Endothelial cell of umbilical vein (primary cell): ENCODE results near the gene KCNJ16. TPM values are rescaled to one million over a fixed set of nuclear protein-coding genes. Genes with fewer than 3 reads are reported as not detected.
A peak's percentile ranks its signal among the peaks of the same experiment; 100 is the strongest.

Experiments
- BruUV-seq: library from RNA; stranded (reverse); fragments of 400-500 nt; replicated peaks from 2 replicates; lab custom pipeline; 2021; lab: Mats Ljungman, UMichigan
- CTCF ChIA-PET: fragments of 300-600, 350-600 bp; sonication (Branson Sonifier 250); formaldehyde crosslinking; loops from one replicate; lab custom pipeline; 2021; ENCODE audit warnings: antibody characterized with exemption, inconsistent platforms; lab: Charles Lee
- POLR2A ChIA-PET: fragments of 300-600, 350-600 bp; sonication (Branson Sonifier 250); formaldehyde crosslinking; loops from one replicate; lab custom pipeline; 2021; ENCODE audit warnings: antibody characterized with exemption, inconsistent platforms; lab: Charles Lee
- DNase-seq: peaks from one replicate; pipeline ENCODE4 v3.0.0-alpha.2; 2011; ENCODE audit warnings: low read depth, low spot score
- FAIRE-seq: peaks from 2 replicates; lab custom pipeline; 2011; peaks lifted over from hg19 to GRCh38; lab: Jason Lieb, UNC
- H2AFZ ChIP-seq: 2 replicates; pipeline ENCODE4 v1.6.0; 2012; ENCODE audit warnings: low read depth, low read length, control low read depth, inconsistent platforms
- H3K27ac ChIP-seq: 2 replicates; pipeline ENCODE4 v1.5.1; 2011; ENCODE audit warnings: low read depth, mild to moderate bottlenecking, control low read depth, low read length, moderate library complexity; ENCODE audit not compliant: insufficient read depth
- H3K27me3 ChIP-seq, 2 experiments: 2 replicates each; pipeline versions ENCODE4 v1.6.0 to v1.6.1; 2011; ENCODE audit warnings: low read length in 2 of 2, mixed read lengths in 1 of 2; ENCODE audit not compliant: control insufficient read depth in 2 of 2, insufficient read depth in 2 of 2
- H3K36me3 ChIP-seq, 2 experiments: 2 replicates in 1 of 2; 3 replicates in 1 of 2; pipeline ENCODE4 v1.5.1; 2011; ENCODE audit warnings: low read length in 2 of 2, mild to moderate bottlenecking in 1 of 2, moderate library complexity in 1 of 2; ENCODE audit not compliant: control insufficient read depth in 2 of 2, insufficient read depth in 2 of 2; ENCODE audit errors: extremely low read depth in 1 of 2
- H3K4me1 ChIP-seq: 3 replicates; pipeline ENCODE4 v1.5.1; 2011; ENCODE audit warnings: mild to moderate bottlenecking, low read length; ENCODE audit not compliant: control insufficient read depth, insufficient read depth; ENCODE audit errors: extremely low read depth
- H3K4me2 ChIP-seq: 2 replicates; pipeline ENCODE4 v1.6.1; 2011; ENCODE audit warnings: low read length, control low read depth, mixed read lengths; ENCODE audit not compliant: insufficient read depth
- H3K4me3 ChIP-seq, 3 experiments: fragments of 200-600 bp in 1 of 3; sonication (generic), shearing (Covaris generic) in 1 of 3; replicated peaks in 1 of 3; 2 replicates each; pipeline ENCODE4 v1.5.1; 2011 to 2016; ENCODE audit warnings: control low read depth in 3 of 3, low read length in 3 of 3, mild to moderate bottlenecking in 2 of 3, inconsistent platforms in 1 of 3, low read depth in 1 of 3, moderate library complexity in 1 of 3; ENCODE audit not compliant: insufficient read depth in 1 of 3
- H3K79me2 ChIP-seq: 2 replicates; pipeline ENCODE4 v1.6.0; 2012; ENCODE audit warnings: low read length, inconsistent platforms; ENCODE audit not compliant: control insufficient read depth, insufficient read depth
- H3K9ac ChIP-seq: replicated peaks from 2 replicates; pipeline ENCODE3; 2011; ENCODE audit warnings: low read length, control low read depth; ENCODE audit not compliant: insufficient read depth; ENCODE audit errors: extremely low read depth
- H3K9me1 ChIP-seq: replicated peaks from 3 replicates; pipeline ENCODE4 v1.6.0; 2011; ENCODE audit warnings: mild to moderate bottlenecking, low read length; ENCODE audit not compliant: control insufficient read depth, insufficient read depth; ENCODE audit errors: extremely low read depth
- H3K9me3 ChIP-seq: replicated peaks from 2 replicates; pipeline ENCODE4 v1.5.1; 2012; ENCODE audit warnings: low read length, inconsistent platforms; ENCODE audit not compliant: control insufficient read depth, insufficient read depth
- H4K20me1 ChIP-seq: replicated peaks from 2 replicates; pipeline ENCODE3; 2011; ENCODE audit warnings: mild to moderate bottlenecking, low read length; ENCODE audit not compliant: control insufficient read depth, insufficient read depth; ENCODE audit errors: extremely low read depth
- EZH2 ChIP-seq: IDR thresholded peaks from 2 replicates; pipeline ENCODE4 v1.6.1; 2012; ENCODE audit warnings: borderline replicate concordance, low read depth, mild to moderate bottlenecking, moderate library complexity, low read length, inconsistent platforms; ENCODE audit not compliant: severe bottlenecking
- FOS ChIP-seq: IDR thresholded peaks from 2 replicates; pipeline ENCODE4 v1.6.1; 2011; ENCODE audit warnings: mild to moderate bottlenecking, low read length, moderate library complexity, borderline replicate concordance; ENCODE audit not compliant: insufficient read depth
- GATA2 ChIP-seq: IDR thresholded peaks from 2 replicates; pipeline ENCODE4 v1.7.0; 2011; ENCODE audit warnings: low read depth, mild to moderate bottlenecking, moderate library complexity, mixed read lengths, low read length; ENCODE audit not compliant: insufficient read length, insufficient read depth
- JUN ChIP-seq: IDR thresholded peaks from 2 replicates; pipeline ENCODE4 v1.6.1; 2011; ENCODE audit warnings: borderline replicate concordance, low read depth; ENCODE audit not compliant: insufficient read length, insufficient read depth
- MYC ChIP-seq: IDR thresholded peaks from one replicate; pipeline ENCODE4 v1.6.1; 2011; ENCODE audit warnings: mild to moderate bottlenecking, low read depth, low read length
- POLR2A ChIP-seq: IDR thresholded peaks from 2 replicates; pipeline ENCODE4 v1.6.1; 2012; ENCODE audit warnings: low read depth, mild to moderate bottlenecking, control low read depth, low read length
- POLR2AphosphoS5 ChIP-seq: IDR thresholded peaks from 2 replicates; pipeline ENCODE4 v1.6.1; 2012; ENCODE audit warnings: low read depth, mild to moderate bottlenecking, control low read depth, low read length, moderate library complexity; ENCODE audit not compliant: insufficient read depth
- dilution Hi-C: fragments of 300-500 bp; cut with MboI; formaldehyde crosslinking; loops from one replicate; pipeline ENCODE4 v1.15.0; 2019; ENCODE audit warnings: low sequenced_read_pairs; ENCODE audit not compliant: extremely low pct_ligation_motif_present
- intact Hi-C: fragments of 100-400 bp; cut with micrococcal nuclease; formaldehyde crosslinking; loops from one replicate; pipeline ENCODE4 v1.10.0; 2022
- polyA plus RNA-seq, 4 experiments: library from polyadenylated mRNA; depleted of rRNA in 3 of 4; stranded (reverse) in 3 of 4; unstranded in 1 of 4; fragments of >200 nt; gene quantifications; 2 replicates each; pipeline versions ENCODE4 v1.2.1 to v1.2.3, GENCODE V29; 2011 to 2012; ENCODE audit warnings: missing spikeins in 1 of 4
- total RNA-seq: library from RNA; stranded (reverse); gene quantifications from 2 replicates; pipeline ENCODE4 v1.2.3, GENCODE V29; 2021
- TF ChIP-seq, protein P1 (sequence below): IDR thresholded peaks from 2 replicates; pipeline ENCODE4 v1.6.1; 2011; ENCODE audit not compliant: insufficient read depth, insufficient read length
- TF ChIP-seq, protein P2 (sequence below), 2 donors: IDR thresholded peaks; 1 replicate in 1 of 2; 2 replicates in 1 of 2; pipeline ENCODE4 v1.5.1; 2011; ENCODE audit warnings: low read length in 2 of 2, mild to moderate bottlenecking in 2 of 2, moderate library complexity in 2 of 2, control low read depth in 1 of 2, inconsistent platforms in 1 of 2, low read depth in 1 of 2; ENCODE audit not compliant: insufficient read depth in 1 of 2; ENCODE audit errors: extremely low read depth in 1 of 2

The KCNJ16 gene
- total and polyA plus RNA-seq, 2 donors (not counting 3 experiments of a cell fraction or from before 2014, with no cell fraction given): 0.07 TPM; not detected in 1

- BruUV-seq: no TSS peak
- H3K36me3 ChIP-seq: no peaks in the 10 kb centered on the region
- peaks cover 17% of the 10 kb centered on the region for H3K4me1 ChIP-seq
- H3K4me3 ChIP-seq: no peak overlapping the region
- no peaks in the 10 kb centered on the region for H3K9me3 ChIP-seq
- peak overlapping the region; percentile 72 for H3K4me2 ChIP-seq
- H3K79me2 ChIP-seq: no peaks in the 10 kb centered on the region
- dilution Hi-C loops (no loop called here), intact Hi-C loops (loop anchor here (1.0 to 5.0 kb wide), 13 partner anchors 76 to 523 kb away; partner anchors contain the start of gene KCNJ2)
- no peaks in the 10 kb centered on the region for H4K20me1 ChIP-seq
- DNase-seq (peak; percentile 98), FAIRE-seq (peak; percentile 87)
- peak overlapping the region; percentile 62 for H3K9ac ChIP-seq
- POLR2A ChIA-PET: no interaction called here
- TF ChIP-seq, protein P1, sequence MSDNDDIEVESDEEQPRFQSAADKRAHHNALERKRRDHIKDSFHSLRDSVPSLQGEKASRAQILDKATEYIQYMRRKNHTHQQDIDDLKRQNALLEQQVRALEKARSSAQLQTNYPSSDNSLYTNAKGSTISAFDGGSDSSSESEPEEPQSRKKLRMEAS: no peak
- TF ChIP-seq MYC (no peak), FOS (peak; percentile 89), JUN (peak; percentile 100), EZH2 (no peak), POLR2A (peak; percentile 68), GATA2 (peak; percentile 98), POLR2AphosphoS5 (peak; percentile 96)
- TF ChIP-seq, protein P2, sequence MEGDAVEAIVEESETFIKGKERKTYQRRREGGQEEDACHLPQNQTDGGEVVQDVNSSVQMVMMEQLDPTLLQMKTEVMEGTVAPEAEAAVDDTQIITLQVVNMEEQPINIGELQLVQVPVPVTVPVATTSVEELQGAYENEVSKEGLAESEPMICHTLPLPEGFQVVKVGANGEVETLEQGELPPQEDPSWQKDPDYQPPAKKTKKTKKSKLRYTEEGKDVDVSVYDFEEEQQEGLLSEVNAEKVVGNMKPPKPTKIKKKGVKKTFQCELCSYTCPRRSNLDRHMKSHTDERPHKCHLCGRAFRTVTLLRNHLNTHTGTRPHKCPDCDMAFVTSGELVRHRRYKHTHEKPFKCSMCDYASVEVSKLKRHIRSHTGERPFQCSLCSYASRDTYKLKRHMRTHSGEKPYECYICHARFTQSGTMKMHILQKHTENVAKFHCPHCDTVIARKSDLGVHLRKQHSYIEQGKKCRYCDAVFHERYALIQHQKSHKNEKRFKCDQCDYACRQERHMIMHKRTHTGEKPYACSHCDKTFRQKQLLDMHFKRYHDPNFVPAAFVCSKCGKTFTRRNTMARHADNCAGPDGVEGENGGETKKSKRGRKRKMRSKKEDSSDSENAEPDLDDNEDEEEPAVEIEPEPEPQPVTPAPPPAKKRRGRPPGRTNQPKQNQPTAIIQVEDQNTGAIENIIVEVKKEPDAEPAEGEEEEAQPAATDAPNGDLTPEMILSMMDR (IDR thresholded peaks at IDR 0.05; ENCODE audit: extremely low read depth in 1 of 2, insufficient read depth in 1 of 2, low read depth in 1 of 2, low read length in 2 of 2): no peak
- peak overlapping the region; percentile 90 for H3K27ac ChIP-seq
- no peak overlapping the region for H2AFZ ChIP-seq
- CTCF ChIA-PET: interaction anchor here (1.0 to 1.4 kb wide), 2 partner anchors 20 to 427 kb away, joined by 4 to 7 read pairs; no protein-coding TSS in a partner anchor
- no peaks in the 10 kb centered on the region for H3K27me3 ChIP-seq
- H3K9me1 ChIP-seq: no peaks in the 10 kb centered on the region
Observed at GRCh38 chr17:70034158-70034557, 40.9 kb upstream of the KCNJ16 start.
